ENCODE results near the gene PTDSS2. TPM values are rescaled to one million over a fixed set of nuclear protein-coding genes. Genes with fewer than 3 reads are reported as not detected.

Gene PTDSS2
- polyA plus RNA-seq, 2 of the 4 experiments (the other 2 are of a cell fraction) = 23.4 to 38.9 TPM

DNA sequence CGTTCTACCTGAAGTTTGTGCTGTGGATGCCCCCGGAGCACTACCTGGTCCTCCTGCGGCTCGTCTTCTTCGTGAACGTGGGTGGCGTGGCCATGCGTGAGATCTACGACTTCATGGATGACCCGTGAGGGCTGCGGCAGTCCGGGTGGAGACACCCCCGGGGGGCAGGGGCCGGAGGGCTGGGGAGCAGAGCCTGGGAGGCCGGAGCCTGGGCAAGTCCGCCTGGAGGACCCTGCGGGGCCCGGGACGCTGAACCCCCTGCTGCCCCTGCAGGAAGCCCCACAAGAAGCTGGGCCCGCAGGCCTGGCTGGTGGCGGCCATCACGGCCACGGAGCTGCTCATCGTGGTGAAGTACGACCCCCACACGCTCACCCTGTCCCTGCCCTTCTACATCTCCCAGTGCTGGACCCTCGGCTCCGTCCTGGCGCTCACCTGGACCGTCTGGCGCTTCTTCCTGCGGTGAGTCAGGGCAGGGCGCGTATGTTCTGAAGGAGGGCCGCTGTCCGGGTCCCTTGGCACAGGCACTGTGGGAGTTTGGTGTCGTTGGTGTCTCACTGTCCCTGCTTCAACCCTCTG is 39.6 kb downstream of the PTDSS2 start:
- Histone ChIP-seq H3K27ac (no peak overlapping the region), H3K4me3 (no peak overlapping the region), H3K4me2 (no peak overlapping the region), H3K4me1 (no peaks in the 10 kb centered on the region), H3K9me3 (no peaks in the 10 kb centered on the region)
- ChIA-PET CTCF (interaction anchor here (0.8 to 2.8 kb wide), 3 partner anchors 13 to 29 kb away, joined by 3 to 10 read pairs (median 3); no protein-coding TSS in a partner anchor), POLR2A (no interaction called here)
- WGBS (ENCODE audit: missing lambda C conversion rate) = 95% methylated on average over 29 of the region's 37 CpGs
- ATAC-seq = no peak
- FAIRE-seq = no peak
- DNase-seq (ENCODE audit: low read depth in 1 of 2, low spot score in 1 of 2) = no peak
- TF ChIP-seq ESRRA (IDR thresholded peaks at IDR 0.05; ENCODE audit: borderline replicate concordance, low read length) (no peak), ZNF302 (CRISPR knock-in tag; IDR thresholded peaks at IDR 0.05) (no peak), FOSB (CRISPR knock-in tag; IDR thresholded peaks at IDR 0.05) (no peak), RNF2 (IDR thresholded peaks at IDR 0.05; ENCODE audit: borderline replicate concordance, low read depth) (no peak), HOXB13 (CRISPR knock-in tag; IDR thresholded peaks at IDR 0.05; ENCODE audit: low read depth) (no peak), ZC3H11A (IDR thresholded peaks at IDR 0.05) (no peak), JUNB (IDR thresholded peaks at IDR 0.05) (no peak), SREBF2 (IDR thresholded peaks at IDR 0.05) (no peak), TP53 (CRISPR knock-in tag; IDR thresholded peaks at IDR 0.05) (no peak), SMC3 (IDR thresholded peaks at IDR 0.05) (no peak), CBX8 (IDR thresholded peaks at IDR 0.05) (no peak), EP300 (IDR thresholded peaks at IDR 0.05) (no peak), CEBPB (IDR thresholded peaks at IDR 0.05) (no peak)
- TF ChIP-seq, protein P1, sequence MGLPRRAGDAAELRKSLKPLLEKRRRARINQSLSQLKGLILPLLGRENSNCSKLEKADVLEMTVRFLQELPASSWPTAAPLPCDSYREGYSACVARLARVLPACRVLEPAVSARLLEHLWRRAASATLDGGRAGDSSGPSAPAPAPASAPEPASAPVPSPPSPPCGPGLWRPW (IDR thresholded peaks at IDR 0.05) = no peak
- TF ChIP-seq, protein P2, sequence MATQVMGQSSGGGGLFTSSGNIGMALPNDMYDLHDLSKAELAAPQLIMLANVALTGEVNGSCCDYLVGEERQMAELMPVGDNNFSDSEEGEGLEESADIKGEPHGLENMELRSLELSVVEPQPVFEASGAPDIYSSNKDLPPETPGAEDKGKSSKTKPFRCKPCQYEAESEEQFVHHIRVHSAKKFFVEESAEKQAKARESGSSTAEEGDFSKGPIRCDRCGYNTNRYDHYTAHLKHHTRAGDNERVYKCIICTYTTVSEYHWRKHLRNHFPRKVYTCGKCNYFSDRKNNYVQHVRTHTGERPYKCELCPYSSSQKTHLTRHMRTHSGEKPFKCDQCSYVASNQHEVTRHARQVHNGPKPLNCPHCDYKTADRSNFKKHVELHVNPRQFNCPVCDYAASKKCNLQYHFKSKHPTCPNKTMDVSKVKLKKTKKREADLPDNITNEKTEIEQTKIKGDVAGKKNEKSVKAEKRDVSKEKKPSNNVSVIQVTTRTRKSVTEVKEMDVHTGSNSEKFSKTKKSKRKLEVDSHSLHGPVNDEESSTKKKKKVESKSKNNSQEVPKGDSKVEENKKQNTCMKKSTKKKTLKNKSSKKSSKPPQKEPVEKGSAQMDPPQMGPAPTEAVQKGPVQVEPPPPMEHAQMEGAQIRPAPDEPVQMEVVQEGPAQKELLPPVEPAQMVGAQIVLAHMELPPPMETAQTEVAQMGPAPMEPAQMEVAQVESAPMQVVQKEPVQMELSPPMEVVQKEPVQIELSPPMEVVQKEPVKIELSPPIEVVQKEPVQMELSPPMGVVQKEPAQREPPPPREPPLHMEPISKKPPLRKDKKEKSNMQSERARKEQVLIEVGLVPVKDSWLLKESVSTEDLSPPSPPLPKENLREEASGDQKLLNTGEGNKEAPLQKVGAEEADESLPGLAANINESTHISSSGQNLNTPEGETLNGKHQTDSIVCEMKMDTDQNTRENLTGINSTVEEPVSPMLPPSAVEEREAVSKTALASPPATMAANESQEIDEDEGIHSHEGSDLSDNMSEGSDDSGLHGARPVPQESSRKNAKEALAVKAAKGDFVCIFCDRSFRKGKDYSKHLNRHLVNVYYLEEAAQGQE (IDR thresholded peaks at IDR 0.05) = no peak
- TF ChIP-seq, protein P3, sequence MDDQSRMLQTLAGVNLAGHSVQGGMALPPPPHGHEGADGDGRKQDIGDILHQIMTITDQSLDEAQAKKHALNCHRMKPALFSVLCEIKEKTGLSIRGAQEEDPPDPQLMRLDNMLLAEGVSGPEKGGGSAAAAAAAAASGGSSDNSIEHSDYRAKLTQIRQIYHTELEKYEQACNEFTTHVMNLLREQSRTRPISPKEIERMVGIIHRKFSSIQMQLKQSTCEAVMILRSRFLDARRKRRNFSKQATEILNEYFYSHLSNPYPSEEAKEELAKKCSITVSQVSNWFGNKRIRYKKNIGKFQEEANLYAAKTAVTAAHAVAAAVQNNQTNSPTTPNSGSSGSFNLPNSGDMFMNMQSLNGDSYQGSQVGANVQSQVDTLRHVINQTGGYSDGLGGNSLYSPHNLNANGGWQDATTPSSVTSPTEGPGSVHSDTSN (IDR thresholded peaks at IDR 0.05) = no peak
- TF ChIP-seq, protein P4, sequence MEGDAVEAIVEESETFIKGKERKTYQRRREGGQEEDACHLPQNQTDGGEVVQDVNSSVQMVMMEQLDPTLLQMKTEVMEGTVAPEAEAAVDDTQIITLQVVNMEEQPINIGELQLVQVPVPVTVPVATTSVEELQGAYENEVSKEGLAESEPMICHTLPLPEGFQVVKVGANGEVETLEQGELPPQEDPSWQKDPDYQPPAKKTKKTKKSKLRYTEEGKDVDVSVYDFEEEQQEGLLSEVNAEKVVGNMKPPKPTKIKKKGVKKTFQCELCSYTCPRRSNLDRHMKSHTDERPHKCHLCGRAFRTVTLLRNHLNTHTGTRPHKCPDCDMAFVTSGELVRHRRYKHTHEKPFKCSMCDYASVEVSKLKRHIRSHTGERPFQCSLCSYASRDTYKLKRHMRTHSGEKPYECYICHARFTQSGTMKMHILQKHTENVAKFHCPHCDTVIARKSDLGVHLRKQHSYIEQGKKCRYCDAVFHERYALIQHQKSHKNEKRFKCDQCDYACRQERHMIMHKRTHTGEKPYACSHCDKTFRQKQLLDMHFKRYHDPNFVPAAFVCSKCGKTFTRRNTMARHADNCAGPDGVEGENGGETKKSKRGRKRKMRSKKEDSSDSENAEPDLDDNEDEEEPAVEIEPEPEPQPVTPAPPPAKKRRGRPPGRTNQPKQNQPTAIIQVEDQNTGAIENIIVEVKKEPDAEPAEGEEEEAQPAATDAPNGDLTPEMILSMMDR (IDR thresholded peaks at IDR 0.05) = no peak

DNA sequence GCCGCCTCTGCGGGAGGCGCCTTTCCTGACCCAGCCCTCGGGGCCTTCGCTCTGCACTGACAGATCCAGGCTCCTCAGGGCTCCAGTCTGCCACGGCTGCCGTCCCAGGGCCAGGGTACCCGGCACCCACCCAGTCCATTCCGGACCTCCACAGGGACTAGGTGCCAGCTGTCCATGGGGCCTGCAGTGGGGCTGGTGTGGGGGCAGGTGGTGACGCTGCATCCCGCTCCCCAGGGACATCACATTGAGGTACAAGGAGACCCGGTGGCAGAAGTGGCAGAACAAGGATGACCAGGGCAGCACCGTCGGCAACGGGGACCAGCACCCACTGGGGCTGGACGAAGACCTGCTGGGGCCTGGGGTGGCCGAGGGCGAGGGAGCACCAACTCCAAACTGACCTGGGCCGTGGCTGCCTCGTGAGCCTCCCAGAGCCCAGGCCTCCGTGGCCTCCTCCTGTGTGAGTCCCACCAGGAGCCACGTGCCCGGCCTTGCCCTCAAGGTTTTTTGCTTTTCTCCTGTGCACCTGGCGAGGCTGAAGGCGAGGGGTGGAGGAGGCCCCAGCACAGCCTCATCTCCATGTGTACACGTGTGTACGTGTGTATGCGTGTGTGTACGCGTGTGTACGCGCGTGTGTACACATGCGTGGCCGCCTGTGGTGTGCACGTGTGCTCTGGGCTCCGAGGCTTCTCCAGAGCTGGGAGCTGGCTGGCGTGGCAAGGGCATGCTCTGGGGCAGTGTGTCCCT is 40.3 kb downstream of the PTDSS2 start:
- no peaks in the 10 kb centered on the region for H3K9me3 ChIP-seq
- TF ChIP-seq HOXB13 (CRISPR knock-in tag; IDR thresholded peaks at IDR 0.05; ENCODE audit: low read depth) = no peak
- TF ChIP-seq ZC3H11A (IDR thresholded peaks at IDR 0.05) = no peak
- no peak for TF ChIP-seq HEYL (CRISPR knock-in tag; IDR thresholded peaks at IDR 0.05)
- TF ChIP-seq EHMT2 (IDR thresholded peaks at IDR 0.05; ENCODE audit: low read depth) = no peak
- TF ChIP-seq, protein P5, sequence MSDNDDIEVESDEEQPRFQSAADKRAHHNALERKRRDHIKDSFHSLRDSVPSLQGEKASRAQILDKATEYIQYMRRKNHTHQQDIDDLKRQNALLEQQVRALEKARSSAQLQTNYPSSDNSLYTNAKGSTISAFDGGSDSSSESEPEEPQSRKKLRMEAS (IDR thresholded peaks at IDR 0.05) = no peak
- TF ChIP-seq, protein P6, sequence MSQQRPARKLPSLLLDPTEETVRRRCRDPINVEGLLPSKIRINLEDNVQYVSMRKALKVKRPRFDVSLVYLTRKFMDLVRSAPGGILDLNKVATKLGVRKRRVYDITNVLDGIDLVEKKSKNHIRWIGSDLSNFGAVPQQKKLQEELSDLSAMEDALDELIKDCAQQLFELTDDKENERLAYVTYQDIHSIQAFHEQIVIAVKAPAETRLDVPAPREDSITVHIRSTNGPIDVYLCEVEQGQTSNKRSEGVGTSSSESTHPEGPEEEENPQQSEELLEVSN (IDR thresholded peaks at IDR 0.05; ENCODE audit: borderline replicate concordance, low read depth) = no peak
- no peak for TF ChIP-seq FOXS1 (CRISPR knock-in tag; IDR thresholded peaks at IDR 0.05)
- TF ChIP-seq HOXA7 (CRISPR knock-in tag; IDR thresholded peaks at IDR 0.05) = no peak
- TF ChIP-seq, protein P7, sequence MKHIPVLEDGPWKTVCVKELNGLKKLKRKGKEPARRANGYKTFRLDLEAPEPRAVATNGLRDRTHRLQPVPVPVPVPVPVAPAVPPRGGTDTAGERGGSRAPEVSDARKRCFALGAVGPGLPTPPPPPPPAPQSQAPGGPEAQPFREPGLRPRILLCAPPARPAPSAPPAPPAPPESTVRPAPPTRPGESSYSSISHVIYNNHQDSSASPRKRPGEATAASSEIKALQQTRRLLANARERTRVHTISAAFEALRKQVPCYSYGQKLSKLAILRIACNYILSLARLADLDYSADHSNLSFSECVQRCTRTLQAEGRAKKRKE (CRISPR knock-in tag; IDR thresholded peaks at IDR 0.05; ENCODE audit: low read depth) = no peak
- TF ChIP-seq PHF8 (IDR thresholded peaks at IDR 0.05; ENCODE audit: borderline replicate concordance, low read depth) = no peak
- TF ChIP-seq BHLHE40 (IDR thresholded peaks at IDR 0.05; ENCODE audit: low read depth, low read length) = no peak
- no peak for TF ChIP-seq RAD21 (conservative IDR thresholded peaks at IDR 0.05 in 1 of 2, IDR thresholded peaks at IDR 0.05 in 1 of 2)

More for the DNA sequence above, 40.3 kb downstream of the PTDSS2 start:
- Histone ChIP-seq H3K4me1 (no peaks in the 10 kb centered on the region), H3K27ac (no peak overlapping the region), H3K4me3 (no peak overlapping the region), H3K4me2 (no peak overlapping the region)
- no peak for DNase-seq (ENCODE audit: low read depth in 1 of 2, low spot score in 1 of 2)
- no peak for ATAC-seq
- ChIA-PET CTCF (interaction anchor here (2.8 kb wide), 1 partner anchor 28 kb away, joined by 10 read pairs; no protein-coding TSS in a partner anchor), POLR2A (no interaction called here)
- 94% methylated on average over 22 of the region's 38 CpGs for WGBS (ENCODE audit: missing lambda C conversion rate)
- FAIRE-seq = no peak
